Measurements from ENCODE around the gene FNBP1.

DNA sequence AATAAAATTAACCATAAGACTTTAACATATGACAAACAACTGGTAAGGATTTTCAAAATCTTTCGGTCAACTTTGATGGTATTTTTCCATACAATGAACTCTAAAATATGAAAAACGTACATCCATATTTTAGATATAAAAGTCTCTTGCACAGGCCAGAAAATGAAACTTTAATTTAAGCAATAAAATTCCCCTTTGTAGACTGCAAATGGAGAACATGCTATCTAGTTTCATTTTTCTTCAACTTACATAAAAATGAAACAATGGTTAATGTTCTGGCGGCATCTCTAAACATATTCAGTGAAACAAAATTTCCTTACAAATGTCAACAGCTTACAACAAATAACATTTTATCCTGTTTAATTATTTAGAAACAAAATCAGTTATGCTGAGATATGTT lies 123.7 kb downstream of the FNBP1 start:
- no peak for TF ChIP-seq EP300 (IDR thresholded peaks at IDR 0.05; ENCODE audit: borderline replicate concordance in 1 of 2, low read depth in 2 of 2, low read length in 2 of 2)
- no peak for TF ChIP-seq SP2 (IDR thresholded peaks at IDR 0.05; ENCODE audit: low read length)
- TF ChIP-seq BACH1 (IDR thresholded peaks at IDR 0.05; ENCODE audit: low read length): no peak
- TF ChIP-seq POLR2A (IDR thresholded peaks at IDR 0.05; ENCODE audit: control extremely low read depth in 1 of 2, low read depth in 2 of 2, low read length in 2 of 2): no peak
- no peak for TF ChIP-seq POLR2AphosphoS5 (IDR thresholded peaks at IDR 0.05; ENCODE audit: low read depth, low read length)
- TF ChIP-seq TEAD4 (IDR thresholded peaks at IDR 0.05; ENCODE audit: low read depth, low read length): no peak
- TF ChIP-seq, protein P1, sequence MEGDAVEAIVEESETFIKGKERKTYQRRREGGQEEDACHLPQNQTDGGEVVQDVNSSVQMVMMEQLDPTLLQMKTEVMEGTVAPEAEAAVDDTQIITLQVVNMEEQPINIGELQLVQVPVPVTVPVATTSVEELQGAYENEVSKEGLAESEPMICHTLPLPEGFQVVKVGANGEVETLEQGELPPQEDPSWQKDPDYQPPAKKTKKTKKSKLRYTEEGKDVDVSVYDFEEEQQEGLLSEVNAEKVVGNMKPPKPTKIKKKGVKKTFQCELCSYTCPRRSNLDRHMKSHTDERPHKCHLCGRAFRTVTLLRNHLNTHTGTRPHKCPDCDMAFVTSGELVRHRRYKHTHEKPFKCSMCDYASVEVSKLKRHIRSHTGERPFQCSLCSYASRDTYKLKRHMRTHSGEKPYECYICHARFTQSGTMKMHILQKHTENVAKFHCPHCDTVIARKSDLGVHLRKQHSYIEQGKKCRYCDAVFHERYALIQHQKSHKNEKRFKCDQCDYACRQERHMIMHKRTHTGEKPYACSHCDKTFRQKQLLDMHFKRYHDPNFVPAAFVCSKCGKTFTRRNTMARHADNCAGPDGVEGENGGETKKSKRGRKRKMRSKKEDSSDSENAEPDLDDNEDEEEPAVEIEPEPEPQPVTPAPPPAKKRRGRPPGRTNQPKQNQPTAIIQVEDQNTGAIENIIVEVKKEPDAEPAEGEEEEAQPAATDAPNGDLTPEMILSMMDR (IDR thresholded peaks at IDR 0.05; ENCODE audit: control extremely low read depth in 1 of 3, insufficient read depth in 1 of 3, low read depth in 1 of 3, low read length in 3 of 3): no peak
- TF ChIP-seq EZH2 (IDR thresholded peaks at IDR 0.05; ENCODE audit: low read depth, low read length, severe bottlenecking): no peak
- no peak for TF ChIP-seq SP1 (IDR thresholded peaks at IDR 0.05; ENCODE audit: low read depth, low read length)
- no peak for TF ChIP-seq YY1 (IDR thresholded peaks at IDR 0.05; ENCODE audit: low read depth, low read length)
